ENCODE data around the gene SLC22A23.

DNA sequence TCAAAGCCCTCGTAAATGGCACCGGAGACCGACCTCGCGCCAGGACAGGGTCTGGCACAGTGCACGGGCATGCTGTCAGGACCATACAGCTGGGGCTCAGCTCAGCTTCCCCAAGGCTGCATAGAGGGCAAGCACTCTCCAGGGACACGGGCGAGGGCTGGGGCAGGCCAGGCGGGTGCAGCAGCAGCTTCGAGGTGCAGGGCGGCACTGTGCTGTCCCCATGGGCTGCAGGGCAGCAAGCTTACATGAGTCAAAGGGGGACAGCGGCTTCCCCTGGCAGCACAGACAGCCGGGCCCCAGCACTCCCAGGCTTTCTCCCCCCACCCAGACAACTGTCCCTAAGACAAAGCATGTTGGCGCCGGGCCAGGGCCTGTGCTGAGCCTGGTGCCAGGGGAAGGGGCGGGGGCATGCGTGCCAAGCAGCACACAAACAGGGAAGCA, 172.4 kb downstream of the SLC22A23 start:
- TF ChIP-seq, protein P1, sequence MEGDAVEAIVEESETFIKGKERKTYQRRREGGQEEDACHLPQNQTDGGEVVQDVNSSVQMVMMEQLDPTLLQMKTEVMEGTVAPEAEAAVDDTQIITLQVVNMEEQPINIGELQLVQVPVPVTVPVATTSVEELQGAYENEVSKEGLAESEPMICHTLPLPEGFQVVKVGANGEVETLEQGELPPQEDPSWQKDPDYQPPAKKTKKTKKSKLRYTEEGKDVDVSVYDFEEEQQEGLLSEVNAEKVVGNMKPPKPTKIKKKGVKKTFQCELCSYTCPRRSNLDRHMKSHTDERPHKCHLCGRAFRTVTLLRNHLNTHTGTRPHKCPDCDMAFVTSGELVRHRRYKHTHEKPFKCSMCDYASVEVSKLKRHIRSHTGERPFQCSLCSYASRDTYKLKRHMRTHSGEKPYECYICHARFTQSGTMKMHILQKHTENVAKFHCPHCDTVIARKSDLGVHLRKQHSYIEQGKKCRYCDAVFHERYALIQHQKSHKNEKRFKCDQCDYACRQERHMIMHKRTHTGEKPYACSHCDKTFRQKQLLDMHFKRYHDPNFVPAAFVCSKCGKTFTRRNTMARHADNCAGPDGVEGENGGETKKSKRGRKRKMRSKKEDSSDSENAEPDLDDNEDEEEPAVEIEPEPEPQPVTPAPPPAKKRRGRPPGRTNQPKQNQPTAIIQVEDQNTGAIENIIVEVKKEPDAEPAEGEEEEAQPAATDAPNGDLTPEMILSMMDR (IDR thresholded peaks at IDR 0.05; ENCODE audit: insufficient read depth, low read depth, low read length): no peak
- no peak for TF ChIP-seq EZH2 (IDR thresholded peaks at IDR 0.05; ENCODE audit: insufficient read depth, low read length)
